Caco-2 (cell line): Measurements from ENCODE around the gene CCDC188. TPM values are rescaled to one million over a fixed set of nuclear protein-coding genes. Genes with fewer than 3 reads are reported as not detected.

Source experiments
- BruUV-seq: library from RNA; stranded (reverse); fragments of 400-500 nt; replicated peaks from 2 replicates; lab custom pipeline; 2021; lab: Mats Ljungman, UMichigan
- CTCF ChIA-PET: fragments of 300-600 bp; sonication (Branson Sonifier 250); formaldehyde crosslinking; loops from one replicate; lab custom pipeline; 2022; ENCODE audit warnings: antibody characterized with exemption; lab: Charles Lee
- POLR2A ChIA-PET: fragments of 300-600 bp; sonication (Branson Sonifier 250); formaldehyde crosslinking; loops from one replicate; lab custom pipeline; 2022; ENCODE audit warnings: antibody characterized with exemption; lab: Charles Lee
- DNase-seq, 2 experiments: peaks; one replicate each; pipeline versions ENCODE4 v3.0.0 to v3.0.0-alpha.2; 2020 to 2022
- H3K27me3 ChIP-seq: replicated peaks from 2 replicates; pipeline ENCODE4 v1.6.0; 2011; ENCODE audit warnings: low read length; ENCODE audit not compliant: control insufficient read depth, insufficient read depth
- H3K36me3 ChIP-seq: 2 replicates; pipeline ENCODE4 v1.5.1; 2011; ENCODE audit warnings: low read length; ENCODE audit not compliant: control insufficient read depth, insufficient read depth
- H3K4me1 ChIP-seq: fragments of 250-450 bp; sonication (Bioruptor Pico); 2 replicates; pipeline ENCODE4 v1.5.1; 2020; ENCODE audit warnings: mild to moderate bottlenecking
- H3K4me3 ChIP-seq: 2 replicates; pipeline ENCODE4 v1.5.1; 2011; ENCODE audit warnings: low read depth, mild to moderate bottlenecking, control low read depth, low read length
- H3K9me3 ChIP-seq: fragments of 250-450 bp; sonication (Bioruptor Pico); 2 replicates; pipeline ENCODE4 v1.5.1; 2020; ENCODE audit warnings: mild to moderate bottlenecking, moderate library complexity
- H3K27ac Mint-ChIP-seq: one replicate; pipeline ENCODE4 v1.8.0; 2022; ENCODE audit warnings: mixed read lengths; ENCODE audit not compliant: unreplicated experiment
- H3K27me3 Mint-ChIP-seq: one replicate; pipeline ENCODE4 v1.8.0; 2022; ENCODE audit warnings: mixed read lengths; ENCODE audit not compliant: insufficient read depth, unreplicated experiment
- H3K36me3 Mint-ChIP-seq: one replicate; pipeline ENCODE4 v1.8.0; 2022; ENCODE audit warnings: mild to moderate bottlenecking, mixed read lengths; ENCODE audit not compliant: insufficient read depth, unreplicated experiment
- H3K4me1 Mint-ChIP-seq: one replicate; pipeline ENCODE4 v1.8.0; 2022; ENCODE audit warnings: low read depth, mixed read lengths; ENCODE audit not compliant: unreplicated experiment
- H3K4me3 Mint-ChIP-seq: one replicate; pipeline ENCODE4 v1.8.0; 2022; ENCODE audit warnings: mild to moderate bottlenecking, moderate library complexity, mixed read lengths; ENCODE audit not compliant: unreplicated experiment
- H3K9me3 Mint-ChIP-seq: one replicate; pipeline ENCODE4 v1.8.0; 2022; ENCODE audit warnings: mixed read lengths; ENCODE audit not compliant: unreplicated experiment
- CTCF ChIP-seq, 2 experiments: fragments of 200-600 bp in 1 of 2; IDR thresholded peaks; 1 replicate in 1 of 2; 2 replicates in 1 of 2; pipeline versions ENCODE4 v1.5.1 to v1.8.0; 2011 to 2022; ENCODE audit warnings: antibody characterized with exemption in 1 of 2, control low read depth in 1 of 2, inconsistent platforms in 1 of 2, low read depth in 1 of 2, low read length in 1 of 2, mild to moderate bottlenecking in 1 of 2, moderate library complexity in 1 of 2; ENCODE audit not compliant: insufficient read depth in 1 of 2, severe bottlenecking in 1 of 2, unreplicated experiment in 1 of 2
- intact Hi-C: fragments of 100-400 bp; cut with micrococcal nuclease; formaldehyde crosslinking; loops from one replicate; pipeline ENCODE4 v1.10.0; 2022; ENCODE audit not compliant: unreplicated experiment
- total RNA-seq: library from RNA; stranded (reverse); gene quantifications from 2 replicates; pipeline ENCODE4 v1.2.3, GENCODE V29; 2022

Gene CCDC188
- total RNA-seq, 1 experiment from 2014 or later = not detected

GRCh38 chr22:20127318-20127868 lies 23.5 kb downstream of the CCDC188 start:
- Mint-ChIP-seq H3K4me3 (no peak overlapping the region), H3K4me1 (no peaks in the 10 kb centered on the region), H3K27me3 (no peaks in the 10 kb centered on the region), H3K9me3 (no peaks in the 10 kb centered on the region), H3K36me3 (peaks cover 77% of the 10 kb centered on the region), H3K27ac (peak overlapping the region; percentile 53)
- Histone ChIP-seq H3K4me1 (no peaks in the 10 kb centered on the region), H3K27me3 (no peaks in the 10 kb centered on the region), H3K36me3 (no peaks in the 10 kb centered on the region; the same call in 1 of the 2 replicates), H3K9me3 (no peaks in the 10 kb centered on the region), H3K4me3 (no peak overlapping the region)
- ChIA-PET POLR2A (no interaction called here), CTCF (interaction anchor here (0.6 kb wide), 1 partner anchor 10 kb away, joined by 5 read pairs; the partner anchor contains the start of gene TRMT2A)
- DNase-seq = no peak
- intact Hi-C loops = no loop called here
- BruUV-seq = no TSS peak
- TF ChIP-seq CTCF (IDR thresholded peaks at IDR 0.05; ENCODE audit: insufficient read depth in 1 of 2, low read depth in 1 of 2, low read length in 1 of 2, severe bottlenecking in 1 of 2, unreplicated experiment in 1 of 2) = no peak

- H3K4me3 Mint-ChIP-seq = no peak overlapping the region
- Histone ChIP-seq H3K4me1 (no peaks in the 10 kb centered on the region), H3K27me3 (no peaks in the 10 kb centered on the region), H3K4me3 (no peak overlapping the region), H3K36me3 (no peaks in the 10 kb centered on the region; the same call in 1 of the 2 replicates), H3K9me3 (no peaks in the 10 kb centered on the region)
- H3K27ac Mint-ChIP-seq = no peak overlapping the region
- CTCF ChIA-PET = interaction anchor here (0.6 kb wide), 1 partner anchor 9 kb away, joined by 5 read pairs; the partner anchor contains the start of gene TRMT2A
- no peaks in the 10 kb centered on the region for H3K27me3 Mint-ChIP-seq
- no peaks in the 10 kb centered on the region for H3K9me3 Mint-ChIP-seq
- peaks cover 87% of the 10 kb centered on the region for H3K36me3 Mint-ChIP-seq
- no TSS peak for BruUV-seq
- DNase-seq = no peak
- intact Hi-C loops = no loop called here
- TF ChIP-seq CTCF (IDR thresholded peaks at IDR 0.05; ENCODE audit: insufficient read depth in 1 of 2, low read depth in 1 of 2, low read length in 1 of 2, severe bottlenecking in 1 of 2, unreplicated experiment in 1 of 2) = no peak
- H3K4me1 Mint-ChIP-seq = no peaks in the 10 kb centered on the region
- POLR2A ChIA-PET = no interaction called here
Measured at GRCh38 chr22:20126284-20127029, 24.4 kb downstream of the CCDC188 start.

- CTCF ChIA-PET = interaction anchor here (0.6 to 1.1 kb wide), 2 partner anchors 159 to 172 kb away, joined by 3 read pairs; no protein-coding TSS in a partner anchor
- no TSS peak for BruUV-seq
- peaks cover 93% of the 10 kb centered on the region for H3K36me3 Mint-ChIP-seq
Measured at GRCh38 chr22:20125201-20126174, 25.4 kb downstream of the CCDC188 start.

More at GRCh38 chr22:20125201-20126174, 25.4 kb downstream of the CCDC188 start:
- no peak for TF ChIP-seq CTCF (IDR thresholded peaks at IDR 0.05; ENCODE audit: insufficient read depth in 1 of 2, low read depth in 1 of 2, low read length in 1 of 2, severe bottlenecking in 1 of 2, unreplicated experiment in 1 of 2)
- no peaks in the 10 kb centered on the region for H3K4me1 ChIP-seq
- Mint-ChIP-seq H3K4me3 (no peak overlapping the region), H3K4me1 (no peaks in the 10 kb centered on the region), H3K27ac (no peak overlapping the region), H3K27me3 (no peaks in the 10 kb centered on the region), H3K9me3 (no peaks in the 10 kb centered on the region)
- H3K9me3 ChIP-seq = no peaks in the 10 kb centered on the region
- H3K27me3 ChIP-seq = no peaks in the 10 kb centered on the region
- POLR2A ChIA-PET = no interaction called here
- intact Hi-C loops = no loop called here
- no peaks in the 10 kb centered on the region; the same call in 1 of the 2 replicates for H3K36me3 ChIP-seq
- DNase-seq = no peak
- no peak overlapping the region for H3K4me3 ChIP-seq
